H9 (cell line): ENCODE measurements around the gene TSC22D1. TPM values are rescaled to one million over a fixed set of nuclear protein-coding genes. Genes with fewer than 3 reads are reported as not detected.

ENCODE experiments used
- DNase-seq: peaks from one replicate; pipeline ENCODE4 v3.0.0-alpha.2; 2017
- H2AFZ ChIP-seq: one replicate; pipeline ENCODE4 v1.6.1; 2013; ENCODE audit warnings: mild to moderate bottlenecking, low read length, control low read depth, moderate library complexity
- H2AK5ac ChIP-seq: 2 replicates; pipeline ENCODE4 v1.6.1; 2013; ENCODE audit warnings: low read length, control low read depth, mixed read lengths; ENCODE audit not compliant: insufficient read length
- H2BK120ac ChIP-seq: one replicate; pipeline ENCODE4 v1.6.1; 2013; ENCODE audit warnings: low read depth, mild to moderate bottlenecking, low read length, control low read depth, inconsistent platforms; ENCODE audit not compliant: poor library complexity, severe bottlenecking
- H2BK12ac ChIP-seq: 2 replicates; pipeline ENCODE4 v1.6.1; 2013; ENCODE audit warnings: low read length, control low read depth, mixed read lengths, low read depth; ENCODE audit not compliant: insufficient read length
- H2BK15ac ChIP-seq: 2 replicates; pipeline ENCODE4 v1.6.1; 2013; ENCODE audit warnings: low read depth, low read length, control low read depth
- H2BK20ac ChIP-seq: one replicate; pipeline ENCODE4 v1.6.1; 2013; ENCODE audit warnings: low read depth, mild to moderate bottlenecking, low read length, control low read depth, inconsistent platforms; ENCODE audit not compliant: poor library complexity, severe bottlenecking
- H2BK5ac ChIP-seq: 2 replicates; pipeline ENCODE4 v1.6.1; 2013; ENCODE audit warnings: low read length, control low read depth, mixed read lengths; ENCODE audit not compliant: insufficient read length
- H3K14ac ChIP-seq: 2 replicates; pipeline ENCODE4 v1.6.1; 2013; ENCODE audit warnings: low read length, control low read depth; ENCODE audit not compliant: insufficient read depth
- H3K18ac ChIP-seq: 2 replicates; pipeline ENCODE4 v1.6.1; 2013; ENCODE audit warnings: low read depth, mild to moderate bottlenecking, mixed read lengths, low read length, control low read depth; ENCODE audit not compliant: insufficient read length
- H3K23ac ChIP-seq: 2 replicates; pipeline ENCODE4 v1.6.1; 2013; ENCODE audit warnings: low read length, control low read depth, mixed read lengths, low read depth; ENCODE audit not compliant: insufficient read length
- H3K23me2 ChIP-seq: 2 replicates; pipeline ENCODE4 v1.6.1; 2013; ENCODE audit warnings: low read depth, mild to moderate bottlenecking, mixed read lengths, low read length, control low read depth; ENCODE audit not compliant: insufficient read length, poor library complexity, severe bottlenecking
- H3K27ac ChIP-seq: 2 replicates; pipeline ENCODE4 v1.5.1; 2013; ENCODE audit warnings: low read length, control low read depth, mixed read lengths, low read depth; ENCODE audit not compliant: insufficient read length
- H3K27me3 ChIP-seq: 2 replicates; pipeline ENCODE4 v1.6.1; 2013; ENCODE audit warnings: low read length, control low read depth, inconsistent platforms; ENCODE audit not compliant: insufficient read depth
- H3K4ac ChIP-seq: 2 replicates; pipeline ENCODE4 v1.6.1; 2013; ENCODE audit warnings: low read depth, mild to moderate bottlenecking, control low read depth, inconsistent platforms, low read length, moderate library complexity
- H3K4me1 ChIP-seq: 2 replicates; pipeline ENCODE4 v1.6.1; 2013; ENCODE audit warnings: low read length, control low read depth, inconsistent platforms; ENCODE audit not compliant: insufficient read depth
- H3K4me2 ChIP-seq: 2 replicates; pipeline ENCODE4 v1.6.1; 2013; ENCODE audit warnings: low read length, control low read depth, mixed read lengths; ENCODE audit not compliant: insufficient read length, insufficient read depth
- H3K56ac ChIP-seq: 2 replicates; pipeline ENCODE4 v1.6.1; 2013; ENCODE audit warnings: low read depth, mild to moderate bottlenecking, mixed read lengths, low read length, control low read depth; ENCODE audit not compliant: insufficient read length
- H3K79me1 ChIP-seq: 2 replicates; pipeline ENCODE4 v1.6.1; 2013; ENCODE audit warnings: low read depth, mild to moderate bottlenecking, moderate library complexity, low read length, control low read depth, inconsistent platforms; ENCODE audit not compliant: insufficient read depth, poor library complexity, severe bottlenecking
- H3K79me2 ChIP-seq: 2 replicates; pipeline ENCODE4 v1.6.1; 2013; ENCODE audit warnings: low read length, control low read depth, inconsistent platforms; ENCODE audit not compliant: insufficient read depth
- H3K9ac ChIP-seq: 2 replicates; pipeline ENCODE4 v1.6.1; 2013; ENCODE audit warnings: low read length, control low read depth, mixed read lengths; ENCODE audit not compliant: insufficient read length; ENCODE audit errors: extremely low read depth
- H3K9me3 ChIP-seq: one replicate; pipeline ENCODE4 v1.6.1; 2013; ENCODE audit warnings: low read depth, low read length, inconsistent platforms; ENCODE audit not compliant: control insufficient read depth
- H3T11ph ChIP-seq: one replicate; pipeline ENCODE4 v1.6.1; 2013; ENCODE audit warnings: mild to moderate bottlenecking, low read length, control low read depth, inconsistent platforms
- H4K20me1 ChIP-seq: one replicate; pipeline ENCODE4 v1.6.1; 2013; ENCODE audit not compliant: control insufficient read depth, insufficient read length, insufficient read depth
- H4K5ac ChIP-seq: 2 replicates; pipeline ENCODE4 v1.6.1; 2013; ENCODE audit warnings: low read depth, mild to moderate bottlenecking, mixed read lengths, low read length, control low read depth; ENCODE audit not compliant: insufficient read length
- H4K8ac ChIP-seq: replicated peaks from 2 replicates; pipeline ENCODE4 v1.6.1; 2013; ENCODE audit warnings: low read length, control low read depth, mixed read lengths, low read depth; ENCODE audit not compliant: insufficient read length
- H4K91ac ChIP-seq: 2 replicates; pipeline ENCODE4 v1.6.1; 2013; ENCODE audit warnings: low read depth, mild to moderate bottlenecking, moderate library complexity, mixed read lengths, low read length, control low read depth; ENCODE audit not compliant: insufficient read length
- H3K27ac Mint-ChIP-seq, 3 experiments: 2 replicates in 2 of 3; 3 replicates in 1 of 3; pipeline ENCODE4 v1.8.0; 2020 to 2021; ENCODE audit warnings: mixed read lengths in 3 of 3, mild to moderate bottlenecking in 1 of 3, moderate library complexity in 1 of 3
- H3K27me3 Mint-ChIP-seq: 2 replicates; pipeline ENCODE4 v1.8.0; 2021; ENCODE audit warnings: low read depth, mild to moderate bottlenecking, moderate library complexity, mixed read lengths
- H3K36me3 Mint-ChIP-seq, 3 experiments: 2 replicates in 2 of 3; 3 replicates in 1 of 3; pipeline ENCODE4 v1.8.0; 2020 to 2021; ENCODE audit warnings: low read depth in 3 of 3, mixed read lengths in 3 of 3; ENCODE audit not compliant: insufficient read depth in 1 of 3
- H3K4me1 Mint-ChIP-seq, 2 experiments: 2 replicates each; pipeline ENCODE4 v1.8.0; 2020; ENCODE audit warnings: mixed read lengths in 2 of 2
- H3K4me3 Mint-ChIP-seq, 2 experiments: 2 replicates in 1 of 2; 3 replicates in 1 of 2; pipeline ENCODE4 v1.8.0; 2020 to 2021; ENCODE audit warnings: mild to moderate bottlenecking in 2 of 2, mixed read lengths in 2 of 2, moderate library complexity in 1 of 2
- H3K9me3 Mint-ChIP-seq, 2 experiments: 2 replicates in 1 of 2; 3 replicates in 1 of 2; pipeline ENCODE4 v1.8.0; 2020; ENCODE audit warnings: mild to moderate bottlenecking in 2 of 2, mixed read lengths in 2 of 2, moderate library complexity in 1 of 2
- CTCF ChIP-seq: fragments of 200-600 bp; sonication (generic); conservative IDR thresholded peaks from 3 replicates; pipeline ENCODE4 v1.8.0; 2021; ENCODE audit warnings: antibody characterized with exemption, mild to moderate bottlenecking
- WGBS: extraction: QIAGEN DNeasy Blood & Tissue Kit; methylation state at CpG from one replicate; pipeline ENCODE4 v1.1.7; 2013; ENCODE audit warnings: missing lambda C conversion rate, low lambda C conversion rate, mixed read lengths; ENCODE audit not compliant: insufficient read length; ENCODE audit errors: extremely low coverage; 5-methylcytosine and 5-hydroxymethylcytosine counted together
- total RNA-seq: library from RNA; stranded (reverse); gene quantifications from 2 replicates; pipeline ENCODE4 v1.2.1, GENCODE V29; 2021

TSC22D1 gene
- total RNA-seq, 1 experiment from 2014 or later = 76.7 TPM

GRCh38 chr13:44448875-44449274 is 127.3 kb downstream of the TSC22D1 start:
- no peaks in the 10 kb centered on the region for H3K79me2 ChIP-seq
- H4K5ac ChIP-seq = no peak overlapping the region
- H2BK5ac ChIP-seq = no peak overlapping the region
- no peak overlapping the region for H4K8ac ChIP-seq
- no peak overlapping the region for H2BK20ac ChIP-seq
- TF ChIP-seq CTCF = no peak
- no peak overlapping the region; a peak in 1 of 7 replicates for H3K27ac Mint-ChIP-seq
- H3K9me3 Mint-ChIP-seq = no peaks in the 10 kb centered on the region
- DNase-seq = no peak
- H3K18ac ChIP-seq = no peak overlapping the region
- no peak overlapping the region; the same call in 1 of the 2 replicates for H3K14ac ChIP-seq
- no peaks in the 10 kb centered on the region; the same call in 1 of the 2 replicates for H3K27me3 Mint-ChIP-seq
- H3K9me3 ChIP-seq = no peaks in the 10 kb centered on the region
- H3K23ac ChIP-seq = no peak overlapping the region
- no peak overlapping the region for H3K27ac ChIP-seq
- H3K9ac ChIP-seq = no peak overlapping the region
- H3K4me1 ChIP-seq = 0 out of 2 replicates have a peak, but pooled peaks cover 2% of the 10 kb centered on the region
- no peak overlapping the region for H2BK15ac ChIP-seq
- no peak overlapping the region for H2AFZ ChIP-seq
- no peak overlapping the region for H3K4ac ChIP-seq
- H3K4me2 ChIP-seq = no peak overlapping the region
- H3T11ph ChIP-seq = no peak overlapping the region
- no peaks in the 10 kb centered on the region for H3K23me2 ChIP-seq
- H3K4me1 Mint-ChIP-seq = peaks cover 7 to 12% of the 10 kb centered on the region in 2 experiments; a peak in 3 of 4 replicates
- H2BK120ac ChIP-seq = no peak overlapping the region
- no peaks in the 10 kb centered on the region for H4K20me1 ChIP-seq
- H3K56ac ChIP-seq = no peak overlapping the region
- no peak overlapping the region for H2BK12ac ChIP-seq
- no peaks in the 10 kb centered on the region for H3K27me3 ChIP-seq
- peaks cover 0 to 2% (median 0%) of the 10 kb centered on the region in 3 experiments; a peak in 2 of 7 replicates for H3K36me3 Mint-ChIP-seq
- no peak overlapping the region for H4K91ac ChIP-seq
- peaks cover 3% of the 10 kb centered on the region for H3K79me1 ChIP-seq
- no peak overlapping the region for H2AK5ac ChIP-seq
- no peak overlapping the region; a peak in 1 of 5 replicates for H3K4me3 Mint-ChIP-seq
- WGBS = no CpG with 5 or more reads among the region's 3 CpGs
